Stimulated activated CD4-positive, alpha-beta T cell treated with anti-CD3 and anti-CD28 coated beads, Interleukin-2, amount 100 ng/mL, for 24 hours (primary cell): ENCODE measurements around the gene TRIM29.
"Not testable (repeated sequence)": the region's sequence is repeated elsewhere in the genome, so short reads cannot be mapped to it uniquely, and the experiment has no call there.

Experiments
- DNase-seq, 2 donors: peaks; one replicate each; pipeline ENCODE4 v3.0.0-alpha.2; 2020

The TRIM29 gene

DNA sequence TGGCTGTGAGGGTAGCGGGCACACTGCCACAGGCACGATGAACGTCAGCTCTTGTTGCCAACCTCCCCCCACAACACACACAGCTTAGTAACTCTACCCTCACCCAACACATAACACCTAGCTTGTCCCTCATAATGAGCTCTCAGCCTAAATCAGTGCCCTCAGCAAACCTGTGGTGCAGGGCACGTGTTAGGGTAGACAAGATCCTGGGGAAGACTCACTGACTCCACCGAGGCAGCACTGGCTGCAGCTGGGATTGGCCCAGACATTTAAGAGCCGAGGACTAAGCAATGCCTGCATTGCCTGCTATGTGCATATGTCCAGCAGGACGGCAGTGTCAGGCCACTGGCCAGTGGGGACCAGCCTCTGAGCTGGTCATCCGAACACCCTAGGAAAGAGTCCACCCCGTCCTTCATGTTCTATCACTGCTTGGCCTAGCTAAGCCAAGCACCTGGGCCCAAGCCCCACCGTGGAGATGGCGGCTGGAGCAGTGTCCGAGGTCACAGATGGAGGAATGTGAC is 32.9 kb upstream of the TRIM29 start:
- DNase-seq, result no peak

DNA sequence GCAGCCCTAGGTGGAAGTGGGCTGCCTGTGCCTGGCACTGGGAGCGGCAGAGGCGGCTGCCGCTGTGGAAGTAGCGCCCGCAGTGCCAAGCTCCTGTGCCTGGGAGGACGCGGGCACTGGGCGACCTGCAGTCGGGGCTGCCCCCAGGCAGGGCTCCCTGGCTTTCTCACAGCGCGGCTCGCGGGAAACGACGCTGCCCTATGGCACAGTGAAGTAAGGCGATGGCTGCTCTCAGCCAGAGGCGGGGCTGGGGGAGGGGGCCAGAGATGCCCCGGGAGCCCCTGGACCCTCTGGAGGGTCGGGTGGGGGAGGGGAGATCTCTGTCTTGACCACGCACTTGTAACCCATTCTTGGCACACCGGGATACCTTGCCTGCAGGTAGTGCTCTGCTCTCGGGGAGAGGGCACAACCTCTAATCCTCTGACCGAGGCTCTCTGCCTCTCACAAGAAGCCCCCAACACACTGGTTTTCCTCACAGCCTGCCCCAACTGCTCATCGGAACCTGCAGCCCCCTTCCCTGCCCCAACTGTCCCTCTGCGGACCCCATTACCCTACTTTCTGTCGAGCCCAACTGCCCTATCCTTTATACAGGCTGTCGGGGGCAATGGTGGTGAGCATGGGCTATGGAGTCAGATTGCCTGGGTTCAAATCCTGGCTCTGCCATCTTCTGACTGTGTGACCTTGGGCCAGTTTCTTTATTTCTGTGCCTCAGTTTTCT is 32.2 kb upstream of the TRIM29 start:
- no peak for DNase-seq

DNA sequence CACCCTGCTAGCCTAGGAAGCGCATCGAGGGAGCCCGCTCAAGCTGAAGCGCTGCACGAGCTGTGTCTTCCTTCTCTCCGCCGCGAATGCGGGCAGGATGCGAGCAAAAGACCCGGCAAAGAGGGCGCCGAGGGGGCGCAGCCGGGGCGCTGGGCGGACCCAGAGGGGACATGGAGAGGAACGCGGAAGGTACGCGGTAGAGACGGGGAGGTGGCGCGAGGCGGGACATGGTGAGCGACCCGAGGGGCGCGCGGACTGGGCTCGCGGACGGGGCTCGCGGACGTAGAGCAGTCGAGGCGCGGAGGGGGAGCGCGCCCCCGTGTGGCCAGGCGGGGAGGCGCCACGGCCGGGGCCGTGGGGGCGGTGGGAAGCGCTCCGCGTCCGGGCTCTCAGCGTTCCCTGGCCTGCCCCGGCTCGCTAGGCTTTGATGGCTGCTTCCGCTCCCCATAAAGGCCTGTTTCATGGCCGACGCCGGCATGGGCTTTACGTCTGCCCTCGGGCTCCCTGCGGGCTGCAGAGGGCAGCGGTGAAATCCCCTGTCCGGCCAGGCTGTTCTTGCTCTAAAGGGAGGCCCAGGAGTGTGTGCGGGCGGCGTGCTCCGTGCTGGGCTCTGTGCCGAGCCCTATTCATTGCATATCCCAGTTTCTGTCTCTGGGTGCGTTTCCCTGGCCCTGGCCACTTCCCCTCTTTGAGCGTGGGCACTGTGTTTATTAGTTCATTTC is 31.2 kb upstream of the TRIM29 start:
- DNase-seq, result peak; percentile 68 to 73

DNA sequence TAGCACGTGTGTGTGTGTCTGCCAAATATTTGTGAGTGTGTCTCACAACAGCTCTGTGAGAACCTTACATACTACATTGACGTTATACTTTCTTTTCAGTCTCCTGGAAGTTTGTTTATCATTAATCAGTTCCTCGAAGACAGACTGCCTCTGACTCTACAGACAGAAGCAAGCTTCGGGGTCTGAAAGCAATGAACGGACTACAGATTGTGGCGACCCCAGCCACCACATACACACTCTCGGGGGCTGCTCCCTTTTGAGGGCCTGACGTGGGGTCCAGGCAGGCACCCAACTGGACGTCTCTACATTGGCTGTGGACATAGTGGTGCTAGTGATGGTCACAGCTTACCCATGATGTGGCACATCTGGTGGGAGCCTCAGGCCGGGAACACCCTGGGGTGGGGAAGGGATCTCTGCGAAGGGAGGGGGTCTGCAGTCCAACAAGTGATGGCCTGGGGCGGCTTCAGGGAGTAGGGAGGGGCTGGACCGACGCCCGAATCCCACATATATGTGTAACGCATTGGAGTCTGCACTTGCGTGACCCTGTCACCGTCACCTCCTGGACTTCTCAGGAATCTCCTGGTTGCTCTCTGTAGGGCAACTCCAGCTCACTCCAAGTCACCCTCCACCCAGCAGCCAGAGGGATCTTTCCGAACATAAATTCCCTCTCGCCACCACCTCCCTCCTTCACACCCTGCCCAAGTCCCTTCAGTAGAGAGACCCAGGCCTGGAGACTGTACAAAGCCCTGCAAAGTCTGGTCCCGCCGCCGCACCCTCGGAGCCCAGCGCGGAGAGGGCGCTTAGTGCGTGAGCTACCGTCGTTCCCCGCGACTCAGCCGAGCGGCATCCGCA is 30.4 kb upstream of the TRIM29 start:
- DNase-seq, result no peak

DNA sequence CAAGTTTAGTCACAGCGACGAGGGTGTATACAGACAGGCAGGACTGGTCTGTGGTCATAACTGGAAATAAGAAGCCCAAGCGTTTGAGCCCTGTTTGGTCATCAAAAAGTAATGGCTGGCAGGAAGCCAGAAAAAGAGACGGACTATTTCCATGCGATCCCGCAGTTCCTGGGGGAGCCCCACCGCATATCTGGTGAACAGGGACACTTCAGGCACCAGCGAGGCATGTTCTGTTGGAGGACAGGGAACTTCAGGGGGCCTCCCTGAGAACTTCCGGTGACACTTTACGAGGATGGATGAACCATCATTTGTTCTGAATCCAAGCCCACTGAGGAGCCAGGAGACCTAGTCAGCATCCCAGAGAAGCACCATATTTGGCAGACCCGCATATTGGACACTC is 29.7 kb upstream of the TRIM29 start:
- no peak for DNase-seq

DNA sequence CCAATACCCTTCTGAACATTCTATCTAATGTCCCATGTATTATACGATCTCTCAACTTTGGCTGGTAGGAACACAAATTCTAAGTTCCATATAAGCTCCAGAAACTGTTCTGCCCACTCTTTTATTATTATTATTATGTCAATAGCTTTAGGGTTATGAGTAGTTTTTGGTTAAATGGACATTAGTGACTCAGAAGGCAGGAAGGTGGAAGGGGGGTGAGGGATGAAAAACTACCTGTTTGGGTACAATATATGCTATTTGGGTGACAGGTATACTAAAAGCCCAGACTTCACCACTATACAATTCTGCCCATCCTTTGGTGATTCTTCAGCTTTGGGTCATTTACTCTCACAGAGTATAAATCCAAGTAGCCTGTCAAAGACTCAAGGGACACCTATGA is 22.5 kb upstream of the TRIM29 start:
- no peak for DNase-seq

DNA sequence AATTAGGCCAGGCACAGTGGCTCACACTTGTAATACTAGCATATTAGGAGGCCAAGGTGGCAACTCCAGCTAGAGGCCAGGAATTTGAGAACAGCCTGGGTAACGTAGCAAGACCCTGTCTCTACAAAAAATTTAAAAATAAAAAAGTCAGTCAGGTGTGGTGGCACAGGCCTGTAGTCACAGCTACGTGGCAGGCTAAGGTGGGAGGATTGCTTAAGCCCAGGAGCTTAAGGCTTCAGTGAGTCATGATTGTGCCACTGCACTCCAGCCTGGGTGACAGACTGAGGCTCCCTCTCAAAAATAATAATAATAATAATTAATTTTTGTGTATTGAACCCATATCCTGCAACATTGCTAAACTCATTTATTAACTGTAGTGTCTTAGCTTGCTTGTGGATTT is 15.3 kb upstream of the TRIM29 start:
- no peak for DNase-seq

DNA sequence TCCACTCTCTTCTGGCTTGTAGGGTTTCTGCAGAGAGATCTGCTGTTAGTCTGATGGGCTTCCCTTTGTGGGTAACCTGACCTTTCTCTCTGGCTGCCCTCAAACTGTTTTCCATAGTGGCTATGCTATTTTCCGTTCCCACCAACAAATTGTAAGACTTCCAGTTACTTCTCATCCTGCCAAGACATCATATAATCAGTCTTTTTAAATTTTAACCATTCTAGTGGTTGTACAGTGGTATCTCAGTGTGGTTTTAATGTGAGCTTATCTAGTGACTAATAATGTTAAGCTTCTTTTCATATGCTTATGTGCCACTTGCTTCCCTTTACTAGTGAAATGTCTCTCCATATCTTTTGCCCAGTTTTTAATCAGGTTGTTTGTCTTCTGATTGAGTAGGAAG is 13.6 kb upstream of the TRIM29 start:
- no peak for DNase-seq

DNA sequence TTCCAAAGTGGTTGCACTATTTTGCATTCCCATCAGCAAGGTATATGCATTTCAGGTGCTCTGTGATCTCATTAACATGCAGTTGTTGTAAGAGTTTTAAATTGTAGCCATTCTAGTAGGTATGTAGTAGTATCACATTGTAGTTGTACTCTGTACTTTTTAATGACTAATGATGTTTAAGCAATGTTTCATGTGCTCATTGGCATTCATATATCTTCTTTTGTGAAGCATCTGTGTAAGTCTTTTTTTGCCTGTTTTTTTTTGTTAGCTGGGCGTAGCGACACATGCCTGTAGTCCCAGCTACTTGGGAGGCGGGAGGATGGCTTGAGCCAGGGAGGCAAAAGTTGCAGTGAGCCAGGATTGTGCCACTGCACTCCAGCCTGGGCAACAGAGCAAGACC is 11.3 kb upstream of the TRIM29 start:
- DNase-seq, result no peak

DNA sequence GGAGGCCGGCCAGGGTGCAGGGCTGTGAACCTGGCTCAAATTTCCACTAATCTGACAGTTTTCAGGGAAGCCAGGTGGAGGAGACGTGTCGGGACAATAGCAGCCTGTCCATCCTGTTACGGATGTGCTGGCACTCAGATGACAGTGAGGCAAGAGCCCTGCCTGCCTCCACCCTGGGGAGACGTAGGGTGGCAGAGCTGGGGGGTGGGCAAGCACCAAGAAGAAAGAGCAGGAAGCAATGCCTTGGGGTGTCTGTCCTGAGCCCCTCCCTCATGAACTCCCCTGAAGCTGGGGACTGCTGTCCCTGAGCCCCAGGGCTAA is 10.0 kb upstream of the TRIM29 start:
- no peak for DNase-seq

DNA sequence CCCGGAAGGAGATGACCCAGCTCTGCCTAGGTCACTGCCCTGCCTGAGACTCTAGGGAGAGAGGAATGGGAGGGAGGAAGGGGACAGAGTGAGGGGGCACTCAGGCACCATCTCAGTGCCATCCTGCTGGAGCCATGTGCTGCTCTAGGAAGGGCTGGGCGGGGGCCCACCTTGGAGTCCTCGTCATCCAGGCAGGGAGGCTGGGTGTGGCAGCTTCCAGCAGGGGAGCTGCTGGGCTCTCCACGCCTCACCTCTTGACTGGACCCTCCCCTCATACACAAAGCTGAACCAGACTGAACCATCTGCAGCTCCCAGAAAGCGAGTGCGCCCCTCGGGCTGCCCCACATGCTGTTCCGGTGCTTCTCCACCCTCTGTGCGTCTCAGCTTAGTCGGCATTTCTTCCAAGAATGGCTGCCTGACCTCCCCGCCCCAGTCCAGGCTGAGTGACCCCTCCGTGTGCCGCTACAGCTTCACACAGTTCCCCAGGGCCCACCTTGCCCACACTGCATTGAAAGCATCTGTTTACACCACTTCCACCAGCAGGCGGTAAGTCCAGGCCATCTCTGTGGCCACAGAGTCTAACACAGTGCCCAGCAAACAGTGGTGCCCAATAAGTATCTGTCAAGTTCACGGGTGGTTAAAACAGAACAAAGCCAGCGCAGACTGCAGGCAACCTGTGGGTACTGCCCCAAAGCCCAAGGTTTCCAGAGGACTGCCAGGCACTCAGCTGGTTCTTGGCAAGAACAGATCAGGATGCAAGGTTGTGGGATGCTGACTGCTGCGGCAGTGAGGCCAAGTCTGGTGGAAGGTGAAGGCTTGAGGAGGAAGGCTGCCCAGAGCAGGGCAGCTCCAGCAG is 9.4 kb upstream of the TRIM29 start:
- no peak for DNase-seq

DNA sequence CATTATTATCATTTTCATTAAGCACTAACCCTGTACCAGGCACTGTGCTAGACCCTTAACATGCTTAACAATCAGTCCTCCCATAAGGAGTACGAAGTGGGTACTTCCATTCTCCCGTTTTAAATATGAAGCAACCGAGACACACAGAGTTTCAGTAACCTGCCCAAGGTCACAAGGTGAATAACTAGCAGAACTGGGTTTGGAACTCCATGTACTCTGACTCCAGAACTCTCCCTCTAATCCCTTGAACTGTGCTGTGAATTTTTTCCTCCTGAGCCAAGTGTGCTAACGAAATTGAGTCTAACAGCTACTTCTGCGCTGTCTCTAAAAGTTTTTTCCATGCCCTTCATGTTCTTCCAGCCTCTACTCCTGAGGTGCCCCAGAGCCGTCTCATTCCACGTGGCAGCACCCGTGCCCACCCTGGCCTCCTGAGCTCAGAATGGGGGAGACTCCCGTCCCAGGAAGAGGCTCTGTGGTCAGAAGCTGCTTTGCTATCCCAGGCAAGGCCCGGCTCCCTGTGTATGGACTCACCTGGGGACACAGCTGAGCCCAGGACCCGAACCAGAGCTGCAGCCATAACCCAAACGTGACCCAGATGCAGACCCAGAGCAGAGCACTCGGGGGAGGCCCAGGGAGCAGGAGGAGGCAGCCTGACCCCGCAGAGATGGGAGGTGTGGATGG is 8.6 kb upstream of the TRIM29 start:
- no peak for DNase-seq

DNA sequence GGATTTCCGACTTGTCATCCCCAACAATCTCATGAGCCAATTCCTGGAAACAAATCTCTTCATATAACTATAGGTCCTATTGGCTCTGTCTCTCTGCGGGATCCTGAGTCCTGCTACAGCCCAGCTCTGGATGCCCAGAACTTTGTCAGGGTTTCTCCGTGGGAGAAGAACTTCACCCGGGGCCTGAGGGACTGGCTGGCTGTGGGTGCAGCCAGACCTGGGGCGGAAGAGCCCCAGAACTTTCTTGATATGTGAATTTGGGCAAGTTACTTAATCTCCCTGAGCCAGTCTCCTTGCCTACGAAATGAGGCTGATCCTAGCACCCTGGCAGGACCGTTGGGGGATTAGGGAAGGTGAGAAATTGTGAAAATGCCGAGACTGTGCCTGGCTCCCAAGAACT is 6.6 kb upstream of the TRIM29 start:
- DNase-seq, result no peak

DNA sequence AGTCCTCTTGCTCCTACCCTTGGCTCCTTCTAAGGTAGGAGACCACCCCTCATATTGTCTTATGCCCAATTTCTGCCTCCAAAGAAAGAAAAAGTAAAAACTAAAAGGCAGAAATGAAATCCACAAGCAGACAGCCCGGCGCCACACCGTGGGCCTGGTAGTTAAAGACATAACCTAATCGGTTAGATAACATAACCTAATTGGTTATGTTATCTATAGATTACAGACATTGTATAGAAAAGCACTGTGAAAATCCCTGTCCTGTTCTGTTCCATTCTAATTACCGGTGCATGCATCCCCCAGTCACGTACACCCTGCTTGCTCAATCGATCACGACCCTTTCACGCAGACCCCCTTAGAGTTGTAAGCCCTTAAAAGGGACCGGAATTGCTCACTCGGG is 5.6 kb upstream of the TRIM29 start:
- not testable (repeated sequence) for DNase-seq

DNA sequence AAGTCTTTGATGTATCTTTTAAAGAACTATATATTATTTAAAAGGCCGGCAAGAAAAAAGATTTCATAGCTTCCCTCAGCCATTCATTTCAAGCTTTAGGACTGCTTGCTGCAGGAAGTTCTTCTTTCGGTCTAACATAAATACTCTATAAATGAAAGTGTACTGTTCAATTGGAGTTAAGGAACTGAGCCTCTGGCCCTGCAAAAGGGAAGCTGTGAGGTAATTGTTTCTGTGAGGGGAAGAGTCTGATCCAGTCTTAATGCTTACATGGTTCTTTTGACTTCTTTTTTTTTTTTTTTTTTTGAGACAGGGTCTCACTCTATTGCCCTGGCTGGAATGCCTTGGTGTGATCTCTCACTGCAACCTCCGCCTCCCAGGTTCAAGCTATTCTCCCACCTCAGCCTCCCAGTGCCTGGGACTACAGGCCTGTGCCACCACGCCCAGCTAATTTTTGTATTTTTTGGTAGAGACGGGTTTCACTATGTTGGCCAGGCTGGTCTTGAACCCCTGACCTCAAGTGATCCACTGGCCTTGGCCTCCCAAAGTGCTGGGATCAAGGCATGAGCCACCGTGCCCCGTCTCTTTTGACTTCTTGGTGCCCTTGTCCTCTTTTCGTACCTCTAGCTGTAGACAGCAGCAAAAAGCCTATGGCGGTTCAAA is 4.7 kb upstream of the TRIM29 start:
- no peak for DNase-seq

DNA sequence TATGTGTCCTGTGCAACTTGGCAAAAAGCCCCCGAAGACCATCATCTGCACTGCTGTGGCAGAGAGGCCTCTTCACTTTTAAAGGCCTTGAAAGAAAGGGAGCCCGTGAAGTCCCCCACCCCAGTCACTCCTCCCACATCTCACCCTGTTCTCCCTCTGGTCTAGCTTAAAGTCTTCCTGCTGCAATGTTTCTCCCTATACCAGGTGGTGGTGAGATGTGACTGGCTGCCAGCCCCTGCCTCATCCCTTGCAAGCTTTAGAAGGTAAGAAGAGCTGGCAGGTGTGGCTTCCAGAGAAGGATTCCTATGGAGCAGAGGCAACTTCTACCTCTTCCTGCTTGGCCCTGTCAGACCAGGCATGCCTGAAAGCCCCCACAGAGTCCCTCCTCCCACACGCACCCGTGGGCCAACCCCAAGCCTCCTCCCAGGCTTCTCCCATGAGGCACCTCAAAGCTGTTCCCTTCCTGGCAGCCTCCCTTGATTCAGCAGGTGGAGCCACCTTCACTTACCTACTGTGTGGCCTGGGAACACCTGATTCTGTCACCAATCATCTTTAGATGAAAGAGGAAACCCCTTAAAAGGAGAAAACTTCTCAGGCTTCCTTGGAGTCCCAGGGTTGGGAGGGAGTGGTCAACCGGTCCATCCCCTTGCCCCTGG is 4.0 kb upstream of the TRIM29 start:
- no peak for DNase-seq

DNA sequence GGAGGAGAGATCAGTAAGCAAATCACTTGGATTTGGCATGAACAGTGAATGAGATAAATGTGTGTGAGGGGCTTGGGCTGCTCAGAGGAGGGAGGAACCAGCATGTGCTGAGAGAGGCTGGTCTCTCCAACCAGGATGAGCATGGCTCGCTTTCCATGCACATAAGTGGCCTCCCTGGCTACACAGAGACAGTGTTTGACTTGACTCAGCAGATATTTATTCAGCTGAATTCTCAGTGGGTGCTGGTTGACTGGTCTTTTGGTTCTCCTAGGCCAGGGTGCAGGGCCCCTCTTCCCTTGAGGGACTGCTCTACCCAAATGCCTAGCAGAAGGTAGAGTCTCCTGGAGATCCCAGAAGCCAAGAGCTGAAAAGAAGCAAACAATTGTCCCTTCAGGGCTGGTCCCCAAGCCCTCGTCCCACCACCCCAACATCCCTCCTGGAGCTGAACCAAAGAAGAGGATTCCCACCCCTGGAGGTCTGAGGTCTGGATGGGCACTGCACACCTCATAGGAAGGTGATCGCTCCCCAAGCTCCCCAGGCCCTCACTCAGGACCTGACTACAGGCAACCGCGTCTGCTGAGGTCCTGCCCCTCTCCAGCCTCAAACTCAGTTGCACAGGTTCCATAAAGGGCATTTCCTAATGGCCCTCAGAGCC is 3.3 kb upstream of the TRIM29 start:
- no peak for DNase-seq

DNA sequence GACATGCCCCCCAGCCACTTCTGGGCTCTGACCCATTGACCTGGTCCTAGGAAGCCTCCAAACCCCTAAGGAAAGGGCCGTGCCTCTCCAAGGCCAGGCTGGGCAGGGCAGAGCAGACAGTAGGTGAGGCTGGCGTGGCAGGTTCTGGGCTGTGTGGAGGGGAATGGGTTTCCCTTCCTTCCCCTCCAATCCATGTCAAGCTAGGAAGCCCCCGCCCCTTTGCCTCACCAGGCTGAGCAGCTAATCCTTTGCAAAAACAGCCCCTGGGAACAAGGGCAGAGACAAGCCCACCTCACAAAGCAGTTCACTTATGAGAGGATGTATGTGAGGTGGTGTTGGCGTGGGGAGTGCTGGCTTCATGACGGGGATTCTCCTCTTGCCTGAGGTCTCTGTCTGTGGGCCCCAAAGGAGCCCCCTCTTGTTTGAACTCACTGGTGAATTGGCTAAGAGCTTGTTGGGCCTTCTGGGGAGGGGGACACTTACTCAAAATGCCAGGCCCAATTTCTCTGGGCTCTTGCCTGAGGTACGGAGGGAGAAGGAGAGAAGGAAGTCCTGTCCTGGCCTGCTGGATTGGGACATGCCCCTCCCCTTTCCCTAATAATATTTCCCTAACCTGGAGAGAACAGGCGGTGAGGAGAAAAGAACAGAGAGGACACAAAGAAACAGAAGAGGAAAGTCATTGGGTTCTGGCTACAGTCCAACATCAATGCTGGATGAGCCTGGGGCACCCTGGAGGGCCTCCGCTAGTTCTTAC is 1.6 kb upstream of the TRIM29 start:
- DNase-seq, result no peak

DNA sequence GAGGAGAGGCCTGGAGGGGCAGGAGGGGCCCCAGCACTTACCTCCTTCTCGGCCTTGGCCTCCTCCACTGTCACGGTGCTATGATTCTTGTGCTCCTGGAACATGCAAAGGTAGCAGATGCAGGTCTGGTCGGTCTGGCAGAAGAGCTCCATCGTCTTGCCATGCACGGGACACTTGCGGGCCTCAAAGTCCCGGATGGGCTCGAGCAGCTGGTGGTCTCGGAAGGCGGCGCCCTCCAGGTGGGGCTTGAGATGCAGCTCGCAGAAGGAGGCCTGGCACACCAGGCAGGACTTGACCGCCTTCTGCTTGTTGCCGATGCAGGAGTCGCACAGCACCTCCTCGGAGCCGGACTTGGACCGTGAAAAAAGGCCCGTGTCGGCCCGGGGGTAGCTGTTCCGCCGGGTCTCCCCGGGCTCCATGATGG is 714 bp downstream of the TRIM29 start:
- DNase-seq, result no peak

DNA sequence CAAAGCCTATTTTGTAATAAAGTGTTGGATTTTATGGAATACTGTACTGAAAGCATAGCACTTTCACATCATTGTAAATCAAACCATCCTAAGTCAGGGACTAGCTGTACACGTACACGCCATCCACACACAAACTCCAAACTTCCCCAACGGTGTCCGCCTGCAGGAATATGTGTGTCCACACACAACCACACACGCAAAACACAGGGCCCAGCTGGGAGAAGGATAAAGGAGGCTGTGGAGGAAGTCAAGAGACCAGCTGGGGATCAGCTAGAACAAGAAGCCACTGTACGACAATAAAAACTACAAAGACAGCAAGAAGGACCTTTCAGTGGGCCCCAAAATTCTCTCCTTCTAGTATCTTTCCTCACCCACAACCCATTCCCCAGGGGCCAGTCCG is 1.6 kb downstream of the TRIM29 start:
- DNase-seq, result no peak
